Measurements from ENCODE around the gene IL1R2. TPM values are rescaled to one million over a fixed set of nuclear protein-coding genes. Genes with fewer than 3 reads are reported as not detected.

Gene IL1R2
- total and polyA plus RNA-seq, 2 of the 13 experiments (the other 11 are each of a cell fraction or from before 2014, with no cell fraction given), result 3.6 to 7.3 TPM

DNA sequence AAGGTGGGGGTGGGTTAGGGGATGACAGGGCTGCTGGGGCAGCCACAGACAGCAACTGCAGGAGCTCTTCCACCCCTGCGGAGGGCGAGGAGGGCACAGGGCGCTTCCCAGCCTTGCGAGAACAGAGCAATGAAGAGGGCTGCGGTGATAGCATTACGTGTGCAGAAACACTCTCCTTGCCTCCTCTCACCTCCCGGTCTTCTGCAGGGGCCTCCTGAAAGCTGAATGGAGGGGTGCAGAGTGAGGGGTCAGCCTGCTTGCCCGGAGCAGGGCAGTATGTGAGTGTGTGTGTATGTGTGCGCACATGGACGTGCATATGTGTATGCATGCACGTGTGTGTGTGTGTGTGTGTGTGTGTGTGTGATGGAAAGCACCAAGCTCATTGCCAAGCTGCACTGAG lies 29.5 kb upstream of the IL1R2 start:
- ChIA-PET CTCF (ENCODE audit: low intra/inter-chr PET ratio, low total read pairs) (no interaction called here), POLR2A (interaction anchor here (1.1 to 3.2 kb wide), 6 partner anchors 9 to 89 kb away, joined by 3 to 27 read pairs (median 6); no protein-coding TSS in a partner anchor)
- FAIRE-seq (no peak), ATAC-seq (peak; percentile 29), DNase-seq (ENCODE audit: low spot score) (no peak)
- H3K27ac ChIP-seq (ENCODE audit: extremely low read length, insufficient read depth, low read length), result peak overlapping the region; percentile 80
- no peaks in the 10 kb centered on the region for H4K20me1 ChIP-seq (ENCODE audit: insufficient read depth, low read length)
- no peaks in the 10 kb centered on the region for H3K36me3 ChIP-seq (replicated peaks in 1 of 2; ENCODE audit: control insufficient read depth in 1 of 2, insufficient read depth in 2 of 2, low read length in 2 of 2)
- 0 out of 2 replicates have a peak overlapping the region, but pooled peaks have one; percentile 7 for H3K9ac ChIP-seq (ENCODE audit: insufficient read depth, low read depth, low read length)
- peak overlapping the region in 1 of 3 experiments; percentile 65; a peak in 1 of 6 replicates for H3K4me3 ChIP-seq (replicated peaks in 1 of 3; ENCODE audit: insufficient read depth in 1 of 3, low read depth in 2 of 3, low read length in 3 of 3)
- in situ Hi-C loops (cut with HindIII; ENCODE audit: extremely low pct_ligation_motif_present, low pct_unique_long_range_greater_than_20kb) (no loop called here), intact Hi-C loops (cut with micrococcal nuclease; ENCODE audit: unreplicated experiment) (loop anchor here (2.0 kb wide), 1 partner anchor 22 kb away; no protein-coding TSS in a partner anchor)
- H3K79me2 ChIP-seq (ENCODE audit: insufficient read depth, low read length), result no peaks in the 10 kb centered on the region
- no peaks in the 10 kb centered on the region for H3K9me3 ChIP-seq (ENCODE audit: low read length)
- H2AFZ ChIP-seq (ENCODE audit: low read length), result no peak overlapping the region
- TF ChIP-seq HOXD1 (CRISPR knock-in tag; IDR thresholded peaks at IDR 0.05) (no peak), EED (CRISPR knock-in tag; IDR thresholded peaks at IDR 0.05) (peak; percentile 52; the same call in 1 of the 2 replicates), ZNF296 (CRISPR knock-in tag; conservative IDR thresholded peaks at IDR 0.05) (0 out of 2 replicates have a peak, but pooled peaks have one; percentile 3), ZNF501 (CRISPR knock-in tag; IDR thresholded peaks at IDR 0.05) (no peak), MTF2 (CRISPR knock-in tag; IDR thresholded peaks at IDR 0.05; ENCODE audit: borderline replicate concordance) (peak; percentile 76; the same call in 1 of the 2 replicates), ZBTB38 (CRISPR knock-in tag; IDR thresholded peaks at IDR 0.05) (peak; percentile 53; the same call in 1 of the 2 replicates), ZSCAN21 (CRISPR knock-in tag; IDR thresholded peaks at IDR 0.05; ENCODE audit: borderline replicate concordance) (no peak), ARID4A (CRISPR knock-in tag; IDR thresholded peaks at IDR 0.05; ENCODE audit: borderline replicate concordance) (no peak; the same call in 1 of the 2 replicates), ZNF333 (CRISPR knock-in tag; IDR thresholded peaks at IDR 0.05; ENCODE audit: borderline replicate concordance) (0 out of 2 replicates have a peak, but pooled peaks have one; percentile 49), PITX1 (CRISPR knock-in tag; IDR thresholded peaks at IDR 0.05) (no peak), FOXC1 (CRISPR knock-in tag; IDR thresholded peaks at IDR 0.05; ENCODE audit: borderline replicate concordance) (0 out of 2 replicates have a peak, but pooled peaks have one; percentile 27), HIVEP1 (CRISPR knock-in tag; IDR thresholded peaks at IDR 0.05) (0 out of 2 replicates have a peak, but pooled peaks have one; percentile 20), ZMAT3 (CRISPR knock-in tag; conservative IDR thresholded peaks at IDR 0.05) (no peak)
- TF ChIP-seq, protein P1, sequence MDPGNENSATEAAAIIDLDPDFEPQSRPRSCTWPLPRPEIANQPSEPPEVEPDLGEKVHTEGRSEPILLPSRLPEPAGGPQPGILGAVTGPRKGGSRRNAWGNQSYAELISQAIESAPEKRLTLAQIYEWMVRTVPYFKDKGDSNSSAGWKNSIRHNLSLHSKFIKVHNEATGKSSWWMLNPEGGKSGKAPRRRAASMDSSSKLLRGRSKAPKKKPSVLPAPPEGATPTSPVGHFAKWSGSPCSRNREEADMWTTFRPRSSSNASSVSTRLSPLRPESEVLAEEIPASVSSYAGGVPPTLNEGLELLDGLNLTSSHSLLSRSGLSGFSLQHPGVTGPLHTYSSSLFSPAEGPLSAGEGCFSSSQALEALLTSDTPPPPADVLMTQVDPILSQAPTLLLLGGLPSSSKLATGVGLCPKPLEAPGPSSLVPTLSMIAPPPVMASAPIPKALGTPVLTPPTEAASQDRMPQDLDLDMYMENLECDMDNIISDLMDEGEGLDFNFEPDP (CRISPR knock-in tag; conservative IDR thresholded peaks at IDR 0.05), result 0 out of 2 replicates have a peak, but pooled peaks have one; percentile 46
- no peaks in the 10 kb centered on the region for H3K27me3 ChIP-seq (ENCODE audit: control insufficient read depth in 1 of 2, insufficient read depth in 2 of 2, low read length in 2 of 2)
- peak overlapping the region; percentile 95 for H3K4me2 ChIP-seq (ENCODE audit: low read depth, low read length)
- no TSS peak for BruUV-seq (replicated peaks)
- WGBS (ENCODE audit: low lambda C conversion rate), result 71% methylated on average over 11 of the region's 11 CpGs
- H3K4me1 ChIP-seq (ENCODE audit: insufficient read depth, low read length), result peaks cover 35% of the 10 kb centered on the region
